Ishikawa (cell line): Measurements from ENCODE around the gene SMURF1.

ENCODE experiments used
- CREB1 ChIP-seq: IDR thresholded peaks from 2 replicates; pipeline ENCODE4 v1.6.1; 2012; ENCODE audit warnings: low read depth
- EGR1 ChIP-seq: IDR thresholded peaks from 2 replicates; pipeline ENCODE4 v1.6.1; 2012
- EP300 ChIP-seq: IDR thresholded peaks from 2 replicates; pipeline ENCODE4 v1.6.1; 2012; ENCODE audit warnings: borderline replicate concordance
- FOXM1 ChIP-seq: IDR thresholded peaks from 2 replicates; pipeline ENCODE4 v1.6.1; 2012; ENCODE audit warnings: low read depth, borderline replicate concordance
- NFIC ChIP-seq: IDR thresholded peaks from 2 replicates; pipeline ENCODE4 v1.6.1; 2012
- RAD21 ChIP-seq: IDR thresholded peaks from 2 replicates; pipeline ENCODE4 v1.6.1; 2012; ENCODE audit warnings: low read depth
- TAF1 ChIP-seq: IDR thresholded peaks from 2 replicates; pipeline ENCODE4 v1.6.1; 2012; ENCODE audit warnings: low read depth, mild to moderate bottlenecking
- TCF12 ChIP-seq: IDR thresholded peaks from 2 replicates; pipeline ENCODE4 v1.6.1; 2012; ENCODE audit warnings: low read depth
- TEAD4 ChIP-seq: IDR thresholded peaks from 2 replicates; pipeline ENCODE4 v1.6.1; 2012
- YY1 ChIP-seq: IDR thresholded peaks from 2 replicates; pipeline ENCODE4 v1.6.1; 2012; ENCODE audit warnings: low read depth
- TF ChIP-seq, protein P1 (sequence below): IDR thresholded peaks from 2 replicates; pipeline ENCODE4 v1.6.1; 2012; ENCODE audit warnings: low read depth, mild to moderate bottlenecking

- TF ChIP-seq EGR1 (no peak), FOXM1 (no peak), YY1 (no peak), RAD21 (no peak), EP300 (no peak), TAF1 (no peak), TEAD4 (no peak), CREB1 (no peak), NFIC (no peak), TCF12 (no peak)
- TF ChIP-seq, protein P1, sequence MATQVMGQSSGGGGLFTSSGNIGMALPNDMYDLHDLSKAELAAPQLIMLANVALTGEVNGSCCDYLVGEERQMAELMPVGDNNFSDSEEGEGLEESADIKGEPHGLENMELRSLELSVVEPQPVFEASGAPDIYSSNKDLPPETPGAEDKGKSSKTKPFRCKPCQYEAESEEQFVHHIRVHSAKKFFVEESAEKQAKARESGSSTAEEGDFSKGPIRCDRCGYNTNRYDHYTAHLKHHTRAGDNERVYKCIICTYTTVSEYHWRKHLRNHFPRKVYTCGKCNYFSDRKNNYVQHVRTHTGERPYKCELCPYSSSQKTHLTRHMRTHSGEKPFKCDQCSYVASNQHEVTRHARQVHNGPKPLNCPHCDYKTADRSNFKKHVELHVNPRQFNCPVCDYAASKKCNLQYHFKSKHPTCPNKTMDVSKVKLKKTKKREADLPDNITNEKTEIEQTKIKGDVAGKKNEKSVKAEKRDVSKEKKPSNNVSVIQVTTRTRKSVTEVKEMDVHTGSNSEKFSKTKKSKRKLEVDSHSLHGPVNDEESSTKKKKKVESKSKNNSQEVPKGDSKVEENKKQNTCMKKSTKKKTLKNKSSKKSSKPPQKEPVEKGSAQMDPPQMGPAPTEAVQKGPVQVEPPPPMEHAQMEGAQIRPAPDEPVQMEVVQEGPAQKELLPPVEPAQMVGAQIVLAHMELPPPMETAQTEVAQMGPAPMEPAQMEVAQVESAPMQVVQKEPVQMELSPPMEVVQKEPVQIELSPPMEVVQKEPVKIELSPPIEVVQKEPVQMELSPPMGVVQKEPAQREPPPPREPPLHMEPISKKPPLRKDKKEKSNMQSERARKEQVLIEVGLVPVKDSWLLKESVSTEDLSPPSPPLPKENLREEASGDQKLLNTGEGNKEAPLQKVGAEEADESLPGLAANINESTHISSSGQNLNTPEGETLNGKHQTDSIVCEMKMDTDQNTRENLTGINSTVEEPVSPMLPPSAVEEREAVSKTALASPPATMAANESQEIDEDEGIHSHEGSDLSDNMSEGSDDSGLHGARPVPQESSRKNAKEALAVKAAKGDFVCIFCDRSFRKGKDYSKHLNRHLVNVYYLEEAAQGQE, result no peak
These were observed 20.3 kb downstream of the SMURF1 start for GRCh38 chr7:99123571-99124033.
